LNCaP clone FGC (cell line): ENCODE results near the gene HOXA4.

Source experiments
- DNase-seq: peaks from one replicate; pipeline ENCODE4 v3.0.0-alpha.2; 2011; ENCODE audit warnings: low read depth
- H3K4me3 ChIP-seq: 2 replicates; pipeline ENCODE4 v1.5.1; 2011; ENCODE audit warnings: mild to moderate bottlenecking, low read depth, low read length, control low read depth
- CTCF ChIP-seq: IDR thresholded peaks from 2 replicates; pipeline ENCODE4 v1.5.1; 2012; ENCODE audit warnings: mild to moderate bottlenecking; ENCODE audit not compliant: control insufficient read depth, insufficient read depth; ENCODE audit errors: extremely low read depth

HOXA4 gene

GRCh38 chr7:27119412-27119911 lies 11.1 kb downstream of the HOXA4 start:
- no peak for DNase-seq
- H3K4me3 ChIP-seq: no peak overlapping the region
- no peak for TF ChIP-seq CTCF

GRCh38 chr7:27118580-27118979 lies 12.0 kb downstream of the HOXA4 start:
- no peak for DNase-seq
- TF ChIP-seq CTCF: no peak
- no peak overlapping the region for H3K4me3 ChIP-seq

GRCh38 chr7:27117887-27118491 lies 12.6 kb downstream of the HOXA4 start:
- TF ChIP-seq CTCF: no peak
- no peak for DNase-seq
- H3K4me3 ChIP-seq: no peak overlapping the region

GRCh38 chr7:27116962-27117886 lies 13.3 kb downstream of the HOXA4 start:
- TF ChIP-seq CTCF: no peak
- no peak for DNase-seq
- H3K4me3 ChIP-seq: no peak overlapping the region

GRCh38 chr7:27116031-27116961 lies 14.3 kb downstream of the HOXA4 start:
- H3K4me3 ChIP-seq: no peak overlapping the region
- DNase-seq: no peak
- TF ChIP-seq CTCF: no peak

- DNase-seq: no peak
- H3K4me3 ChIP-seq: no peak overlapping the region
- no peak for TF ChIP-seq CTCF
Observed at GRCh38 chr7:27115221-27116026, 15.1 kb downstream of the HOXA4 start.
